Measurements from ENCODE around the gene GIPC3.

The GIPC3 gene

DNA sequence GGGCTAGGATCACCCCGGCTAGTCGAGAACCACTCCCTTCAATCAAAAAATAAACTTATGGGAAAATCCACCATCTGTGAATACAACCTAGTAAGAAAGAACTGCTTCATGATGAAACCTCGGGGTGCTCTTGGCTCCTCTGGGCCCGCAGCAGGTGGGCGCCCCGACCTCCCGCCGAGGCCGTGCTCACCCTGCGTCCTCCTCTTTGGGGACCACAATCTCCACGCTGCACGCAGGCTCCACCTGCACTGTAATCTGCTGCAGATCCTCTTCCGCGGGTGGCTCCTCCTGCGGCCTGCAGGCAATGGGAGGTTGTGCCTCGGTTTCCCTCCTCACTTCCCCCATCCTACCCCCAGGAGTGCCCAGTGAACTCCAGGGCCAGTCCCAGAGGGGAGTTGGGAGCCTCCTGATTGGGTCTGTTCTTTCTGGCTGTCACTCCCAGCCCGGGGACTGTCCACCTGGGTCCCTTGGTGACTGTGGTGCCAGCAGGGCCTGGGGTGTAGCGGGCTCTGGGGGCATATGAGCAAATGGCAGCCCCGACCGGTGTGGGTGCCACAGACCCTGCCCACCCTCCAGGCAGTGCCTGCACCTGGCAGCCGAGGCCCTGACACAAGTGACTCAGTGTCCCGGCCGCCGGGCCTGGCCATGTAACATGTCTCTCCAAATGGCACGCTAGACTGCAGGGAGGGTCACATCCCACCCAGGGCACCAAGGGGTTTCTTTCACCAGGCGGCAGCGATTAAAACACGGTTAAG lies 56.4 kb downstream of the GIPC3 start:
- no peaks in the 10 kb centered on the region for H3K27me3 ChIP-seq (ENCODE audit: low read depth, low read length)
- no peaks in the 10 kb centered on the region for H3K4me1 ChIP-seq (ENCODE audit: low read length)
- no peak overlapping the region for H3K4me2 ChIP-seq (ENCODE audit: low read length)
- no peak overlapping the region for H3K9ac ChIP-seq (ENCODE audit: low read length)
- no peaks in the 10 kb centered on the region for H3K79me2 ChIP-seq (ENCODE audit: low read length)
- H3K9me3 ChIP-seq (ENCODE audit: insufficient read depth, low read length) = no peaks in the 10 kb centered on the region
- TF ChIP-seq, protein P1, sequence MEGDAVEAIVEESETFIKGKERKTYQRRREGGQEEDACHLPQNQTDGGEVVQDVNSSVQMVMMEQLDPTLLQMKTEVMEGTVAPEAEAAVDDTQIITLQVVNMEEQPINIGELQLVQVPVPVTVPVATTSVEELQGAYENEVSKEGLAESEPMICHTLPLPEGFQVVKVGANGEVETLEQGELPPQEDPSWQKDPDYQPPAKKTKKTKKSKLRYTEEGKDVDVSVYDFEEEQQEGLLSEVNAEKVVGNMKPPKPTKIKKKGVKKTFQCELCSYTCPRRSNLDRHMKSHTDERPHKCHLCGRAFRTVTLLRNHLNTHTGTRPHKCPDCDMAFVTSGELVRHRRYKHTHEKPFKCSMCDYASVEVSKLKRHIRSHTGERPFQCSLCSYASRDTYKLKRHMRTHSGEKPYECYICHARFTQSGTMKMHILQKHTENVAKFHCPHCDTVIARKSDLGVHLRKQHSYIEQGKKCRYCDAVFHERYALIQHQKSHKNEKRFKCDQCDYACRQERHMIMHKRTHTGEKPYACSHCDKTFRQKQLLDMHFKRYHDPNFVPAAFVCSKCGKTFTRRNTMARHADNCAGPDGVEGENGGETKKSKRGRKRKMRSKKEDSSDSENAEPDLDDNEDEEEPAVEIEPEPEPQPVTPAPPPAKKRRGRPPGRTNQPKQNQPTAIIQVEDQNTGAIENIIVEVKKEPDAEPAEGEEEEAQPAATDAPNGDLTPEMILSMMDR (IDR thresholded peaks at IDR 0.05; ENCODE audit: low read depth, low read length) = no peak
- TF ChIP-seq EZH2phosphoT487 (IDR thresholded peaks at IDR 0.05; ENCODE audit: low read depth) = no peak
- H3K4me3 ChIP-seq (ENCODE audit: low read length) = no peak overlapping the region
- no peak overlapping the region for H2AFZ ChIP-seq (ENCODE audit: low read depth, low read length)
- peaks cover 18% of the 10 kb centered on the region for H3K36me3 ChIP-seq (replicated peaks; ENCODE audit: low read depth, low read length)
- H3K27ac ChIP-seq (ENCODE audit: low read length) = no peak overlapping the region
- H4K20me1 ChIP-seq (ENCODE audit: insufficient read depth, low read length) = no peaks in the 10 kb centered on the region; the same call in 1 of the 2 replicates

GRCh38 chr19:3642296-3642695 lies 57.0 kb downstream of the GIPC3 start:
- Histone ChIP-seq H3K36me3 (replicated peaks; ENCODE audit: low read depth, low read length) (peaks cover 18% of the 10 kb centered on the region), H3K4me1 (ENCODE audit: low read length) (no peaks in the 10 kb centered on the region), H4K20me1 (ENCODE audit: insufficient read depth, low read length) (no peaks in the 10 kb centered on the region; the same call in 1 of the 2 replicates), H3K9ac (ENCODE audit: low read length) (no peak overlapping the region), H3K27ac (ENCODE audit: low read length) (no peak overlapping the region), H3K9me3 (ENCODE audit: insufficient read depth, low read length) (no peaks in the 10 kb centered on the region), H3K79me2 (ENCODE audit: low read length) (no peaks in the 10 kb centered on the region), H2AFZ (ENCODE audit: low read depth, low read length) (no peak overlapping the region), H3K27me3 (ENCODE audit: low read depth, low read length) (no peaks in the 10 kb centered on the region), H3K4me3 (ENCODE audit: low read length) (no peak overlapping the region), H3K4me2 (ENCODE audit: low read length) (no peak overlapping the region)
- TF ChIP-seq EZH2phosphoT487 (IDR thresholded peaks at IDR 0.05; ENCODE audit: low read depth) = no peak
- TF ChIP-seq, protein P1 (IDR thresholded peaks at IDR 0.05; ENCODE audit: low read depth, low read length) = no peak
